Esophagus muscularis mucosa (tissue), 4 donors: Measurements from ENCODE around the gene HID1. TPM values are rescaled to one million over a fixed set of nuclear protein-coding genes. Genes with fewer than 3 reads are reported as not detected.

Source experiments
- DNase-seq: peaks from one replicate; pipeline ENCODE4 v3.0.0-alpha.2; 2017; ENCODE audit errors: extremely low spot score
- H3K27ac ChIP-seq, 4 donors: fragments of 200-600 bp; sonication (generic); replicated peaks in 1 of 4; 1 replicate in 3 of 4; 2 replicates in 1 of 4; pipeline ENCODE4 v1.5.1; 2016 to 2019; ENCODE audit warnings: mild to moderate bottlenecking in 1 of 4
- H3K27me3 ChIP-seq, 4 donors: fragments of 200-600 bp; sonication (generic); one replicate each; pipeline versions ENCODE4 v1.5.1 to v1.6.0; 2016 to 2019
- H3K36me3 ChIP-seq, 4 donors: fragments of 200-600 bp; sonication (generic); one replicate each; pipeline ENCODE4 v1.5.1; 2016 to 2019
- H3K4me1 ChIP-seq, 4 donors: fragments of 200-600 bp; sonication (generic); one replicate each; pipeline ENCODE4 v1.5.1; 2016 to 2019
- H3K4me3 ChIP-seq, 4 donors: fragments of 200-600 bp; sonication (generic); 1 replicate in 2 of 4; 2 replicates in 2 of 4; pipeline ENCODE4 v1.5.1; 2016 to 2019; ENCODE audit warnings: mild to moderate bottlenecking in 4 of 4, moderate library complexity in 1 of 4
- H3K9me3 ChIP-seq, 4 donors: fragments of 200-600 bp; sonication (generic); 1 replicate in 3 of 4; 2 replicates in 1 of 4; pipeline ENCODE4 v1.5.1; 2016 to 2019
- CTCF ChIP-seq, 3 experiments: fragments of 200-600 bp in 2 of 3; fragments of 450-650 bp in 1 of 3; sonication (generic) in 2 of 3; IDR thresholded peaks; one replicate each; pipeline ENCODE4 v1.5.1; 2017 to 2019; ENCODE audit warnings: antibody characterized with exemption in 3 of 3, mild to moderate bottlenecking in 2 of 3, moderate library complexity in 1 of 3
- EP300 ChIP-seq: sonication (generic); formaldehyde crosslinking; IDR thresholded peaks from one replicate; pipeline ENCODE4 v1.6.1; 2017; ENCODE audit warnings: antibody characterized with exemption
- POLR2A ChIP-seq: fragments of 450-650 bp; IDR thresholded peaks from one replicate; pipeline ENCODE4 v1.6.1; 2017; ENCODE audit warnings: antibody characterized with exemption, moderate library complexity, mild to moderate bottlenecking, low read depth
- POLR2AphosphoS5 ChIP-seq, 2 donors: sonication (generic); formaldehyde crosslinking; IDR thresholded peaks; one replicate each; pipeline ENCODE4 v1.6.1; 2017; ENCODE audit warnings: antibody characterized with exemption in 2 of 2
- WGBS: methylation state at CpG from one replicate; pipeline ENCODE4 v1.1.5; 2018; 5-methylcytosine and 5-hydroxymethylcytosine counted together
- intact Hi-C: fragments of 100-400 bp; cut with DNase I; formaldehyde crosslinking; loops from one replicate; pipeline ENCODE4 v1.15.1; 2023
- total RNA-seq, 4 donors: library from RNA; depleted of rRNA; stranded (reverse); fragments of >200 nt; gene quantifications; one replicate each; pipeline versions ENCODE4 v1.1.0 to v1.2.1, GENCODE V29; 2016

HID1 gene
- total RNA-seq, 4 donors from 2014 or later: 4.5 to 17.1 (median 10.9) TPM

GRCh38 chr17:74951680-74952421 lies 20.7 kb downstream of the HID1 start:
- H3K9me3 ChIP-seq: no peaks in the 10 kb centered on the region
- H3K4me1 ChIP-seq: no peaks in the 10 kb centered on the region
- DNase-seq: no peak
- no peak overlapping the region for H3K27ac ChIP-seq
- intact Hi-C loops: loop anchor here (10.0 kb wide), 1 partner anchor 157 kb away; no protein-coding TSS in a partner anchor
- peaks cover 0 to 50% (median 1%) of the 10 kb centered on the region in 4 donors for H3K27me3 ChIP-seq
- no peak overlapping the region for H3K4me3 ChIP-seq
- 72% methylated on average over 17 of the region's 32 CpGs for WGBS
- peaks cover 0 to 25% (median 19%) of the 10 kb centered on the region in 4 donors for H3K36me3 ChIP-seq
- TF ChIP-seq POLR2A (no peak), POLR2AphosphoS5 (IDR thresholded peaks at IDR 0.05) (no peak), EP300 (no peak), CTCF (IDR thresholded peaks at IDR 0.05) (no peak)

DNA sequence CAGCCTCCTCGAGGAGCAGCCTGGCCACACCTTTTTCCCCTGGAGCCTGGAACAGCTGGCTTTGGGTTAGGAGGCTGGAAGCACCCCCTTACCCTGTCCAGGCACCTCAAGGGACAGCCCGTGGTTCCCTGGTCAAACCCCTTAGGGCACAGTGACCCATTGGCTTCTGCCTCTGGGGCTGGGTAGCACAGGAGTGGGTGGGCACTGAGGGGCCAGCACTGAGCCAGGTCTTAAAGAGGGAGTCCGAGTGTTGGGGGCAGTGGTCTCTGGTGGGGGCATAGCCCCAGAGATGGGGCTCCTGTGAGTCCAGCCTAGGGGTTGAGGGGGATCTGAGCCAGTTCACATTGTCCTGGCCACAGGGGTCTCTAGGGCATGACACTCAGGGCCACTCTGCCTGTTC lies 21.5 kb downstream of the HID1 start:
- intact Hi-C loops: loop anchor here (10.0 kb wide), 1 partner anchor 156 kb away; no protein-coding TSS in a partner anchor
- WGBS: 67% methylated on average over 1 of the region's 3 CpGs

DNA sequence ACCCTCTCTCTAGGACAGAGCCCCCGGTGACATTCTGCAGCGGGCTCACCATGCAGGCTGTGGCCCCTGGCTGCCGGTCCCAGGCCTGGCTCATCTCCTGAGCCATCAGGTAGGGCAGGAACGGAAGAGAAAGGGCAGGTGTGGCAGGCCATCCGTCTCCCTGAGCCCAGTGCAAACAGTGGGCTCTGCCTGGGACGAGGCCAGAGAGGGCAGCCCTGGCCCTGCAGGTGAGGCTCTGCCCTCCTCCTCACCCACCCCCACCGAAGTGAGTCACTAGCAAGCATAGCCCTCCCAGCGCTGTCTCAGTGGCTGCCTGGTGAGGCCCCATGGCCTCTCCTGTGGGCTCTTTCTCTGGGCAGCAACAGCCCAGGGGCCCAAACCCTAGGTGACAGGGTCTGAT lies 22.4 kb downstream of the HID1 start:
- WGBS: 38% methylated on average over 2 of the region's 8 CpGs
- H3K36me3 ChIP-seq: peaks cover 0 to 22% (median 15%) of the 10 kb centered on the region in 4 donors
- H3K27ac ChIP-seq: no peak overlapping the region
- intact Hi-C loops: loop anchor here (10.0 kb wide), 1 partner anchor 155 kb away; no protein-coding TSS in a partner anchor
- H3K27me3 ChIP-seq: peaks cover 0 to 63% (median 3%) of the 10 kb centered on the region in 4 donors
- TF ChIP-seq POLR2A (no peak), POLR2AphosphoS5 (IDR thresholded peaks at IDR 0.05) (no peak), CTCF (IDR thresholded peaks at IDR 0.05) (no peak), EP300 (no peak)
- no peak for DNase-seq
- no peaks in the 10 kb centered on the region for H3K4me1 ChIP-seq
- H3K9me3 ChIP-seq: no peaks in the 10 kb centered on the region
- no peak overlapping the region for H3K4me3 ChIP-seq

More for the DNA sequence above, 21.5 kb downstream of the HID1 start:
- no peak overlapping the region for H3K27ac ChIP-seq
- H3K4me3 ChIP-seq: no peak overlapping the region
- peaks cover 0 to 25% (median 19%) of the 10 kb centered on the region in 4 donors for H3K36me3 ChIP-seq
- TF ChIP-seq POLR2AphosphoS5 (IDR thresholded peaks at IDR 0.05): no peak
- TF ChIP-seq POLR2A: no peak
- no peak for TF ChIP-seq CTCF (IDR thresholded peaks at IDR 0.05)
- TF ChIP-seq EP300: no peak
- H3K27me3 ChIP-seq: peaks cover 0 to 58% (median 3%) of the 10 kb centered on the region in 4 donors
- H3K9me3 ChIP-seq: no peaks in the 10 kb centered on the region
- H3K4me1 ChIP-seq: no peaks in the 10 kb centered on the region
- DNase-seq: no peak

DNA sequence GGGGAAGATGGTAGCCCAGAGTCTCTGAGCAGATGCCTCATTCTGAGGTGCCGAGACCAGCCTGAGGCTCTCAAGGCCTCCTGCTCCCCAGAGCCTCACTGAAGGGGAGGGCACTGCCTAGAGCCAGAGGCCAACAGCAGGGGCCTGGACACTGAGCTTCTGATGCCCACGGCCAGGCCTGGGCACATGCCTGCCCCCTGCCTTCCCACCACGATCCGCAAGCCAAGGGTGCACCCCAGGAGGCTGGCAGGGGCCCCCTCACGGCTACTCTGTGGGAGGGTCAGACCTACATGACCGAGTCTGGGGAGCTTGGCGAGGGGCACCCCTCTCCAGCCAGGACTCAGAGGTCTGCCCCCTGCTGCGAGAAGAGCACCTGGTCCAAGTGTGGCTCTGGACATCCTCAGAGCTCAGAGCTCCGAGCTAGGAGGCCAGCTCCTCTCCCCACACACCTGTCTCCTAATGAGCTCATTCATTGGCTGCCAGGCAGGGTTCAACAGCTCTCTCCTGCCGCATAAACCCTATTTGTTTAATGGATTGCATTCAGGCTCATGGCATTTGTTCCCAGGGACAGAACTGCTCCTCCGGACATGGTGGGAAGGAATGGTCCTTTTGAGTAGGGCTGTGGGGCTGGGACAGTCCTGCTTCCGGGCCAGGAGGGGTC lies 23.0 kb downstream of the HID1 start:
- Histone ChIP-seq H3K27ac (no peak overlapping the region), H3K36me3 (peaks cover 0 to 19% (median 12%) of the 10 kb centered on the region in 4 donors), H3K4me1 (no peaks in the 10 kb centered on the region), H3K9me3 (no peaks in the 10 kb centered on the region), H3K27me3 (peaks cover 0 to 63% (median 3%) of the 10 kb centered on the region in 4 donors), H3K4me3 (no peak overlapping the region)
- intact Hi-C loops: loop anchor here (10.0 kb wide), 1 partner anchor 155 kb away; no protein-coding TSS in a partner anchor
- 41% methylated on average over 5 of the region's 12 CpGs for WGBS
- no peak for DNase-seq
- TF ChIP-seq CTCF (IDR thresholded peaks at IDR 0.05) (no peak), EP300 (no peak), POLR2A (no peak), POLR2AphosphoS5 (IDR thresholded peaks at IDR 0.05) (no peak)
